IPS DF 4.7 (cell line): ENCODE results near the gene TRIO.
"Not testable (repeated sequence)": the region's sequence is repeated elsewhere in the genome, so short reads cannot be mapped to it uniquely, and the experiment has no call there.

Experiments used
- DNase-seq: peaks from one replicate; pipeline ENCODE4 v3.0.0-alpha.2; 2013; ENCODE audit warnings: low spot score; ENCODE audit errors: extremely low read depth

The TRIO gene

DNA sequence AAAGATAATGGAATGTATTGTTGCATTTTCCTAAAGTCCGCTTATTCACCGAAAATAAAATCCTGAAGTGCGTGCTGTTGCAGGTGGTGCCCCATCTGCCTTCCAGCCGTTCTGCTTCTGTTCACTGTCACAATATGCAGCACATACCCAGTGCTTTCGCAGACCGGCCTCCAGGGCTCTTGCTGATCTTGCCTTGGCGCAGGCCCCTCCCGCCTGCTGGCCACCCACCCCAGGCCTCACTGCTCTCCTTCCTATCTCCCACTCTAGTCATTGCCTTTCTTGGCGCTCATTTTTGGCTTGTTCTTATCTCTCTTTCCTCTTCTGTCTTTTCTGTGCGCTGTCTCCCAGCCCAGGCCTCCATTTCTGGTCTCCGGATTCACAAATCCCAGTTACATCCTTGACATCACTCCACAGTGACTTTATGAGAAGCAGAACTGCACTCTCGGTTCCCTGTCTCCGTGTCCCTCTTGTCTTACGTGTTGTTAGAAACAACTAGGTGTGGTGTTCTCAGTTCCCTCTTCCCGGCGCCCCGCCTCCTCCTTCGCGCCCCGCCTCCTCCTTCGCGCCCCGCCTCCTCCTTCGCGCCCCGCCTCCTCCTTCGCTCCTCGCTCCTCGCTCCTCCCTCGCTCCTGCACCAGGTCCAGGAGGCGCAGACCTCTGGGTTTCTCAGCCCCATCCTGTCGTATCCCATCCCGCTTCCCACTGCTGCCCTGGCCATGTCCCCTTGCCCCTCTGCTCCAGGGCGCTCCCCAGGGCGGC is 236.8 kb downstream of the TRIO start:
- DNase-seq: no peak

DNA sequence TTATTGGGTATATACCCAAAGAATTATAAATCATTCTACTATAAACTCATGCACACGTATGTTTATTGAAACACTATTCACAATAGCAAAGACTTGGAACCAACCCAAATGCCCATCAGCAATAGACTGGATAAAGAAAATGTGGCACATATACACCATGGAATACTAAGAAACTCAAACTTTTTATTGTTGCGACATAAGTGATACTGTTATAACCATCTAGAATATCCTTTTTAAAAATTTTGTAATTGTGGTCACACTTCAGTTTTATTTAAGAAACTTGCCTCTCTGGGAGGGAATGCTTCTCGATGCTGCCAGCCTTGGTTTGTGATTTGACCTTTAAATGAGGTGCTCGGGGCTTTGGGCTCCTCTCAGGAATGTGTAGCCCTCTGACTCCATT is 237.6 kb downstream of the TRIO start:
- DNase-seq: no peak

DNA sequence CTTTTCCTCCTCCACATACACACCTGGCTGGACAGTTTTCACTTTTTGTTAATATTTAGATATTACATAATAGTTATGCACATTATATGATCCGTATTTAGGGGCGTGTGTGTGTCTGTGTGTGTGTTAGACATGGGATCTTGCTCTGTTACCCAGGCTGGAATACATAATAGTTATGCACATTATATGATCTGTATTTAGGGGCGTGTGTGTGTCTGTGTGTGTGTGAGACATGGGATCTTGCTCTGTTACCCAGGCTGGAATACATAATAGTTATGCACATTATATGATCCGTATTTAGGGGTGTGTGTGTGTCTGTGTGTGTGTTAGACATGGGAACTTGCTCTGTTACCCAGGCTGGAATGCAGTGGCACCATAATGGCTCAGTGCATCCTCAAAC is 239.5 kb downstream of the TRIO start:
- no peak for DNase-seq

DNA sequence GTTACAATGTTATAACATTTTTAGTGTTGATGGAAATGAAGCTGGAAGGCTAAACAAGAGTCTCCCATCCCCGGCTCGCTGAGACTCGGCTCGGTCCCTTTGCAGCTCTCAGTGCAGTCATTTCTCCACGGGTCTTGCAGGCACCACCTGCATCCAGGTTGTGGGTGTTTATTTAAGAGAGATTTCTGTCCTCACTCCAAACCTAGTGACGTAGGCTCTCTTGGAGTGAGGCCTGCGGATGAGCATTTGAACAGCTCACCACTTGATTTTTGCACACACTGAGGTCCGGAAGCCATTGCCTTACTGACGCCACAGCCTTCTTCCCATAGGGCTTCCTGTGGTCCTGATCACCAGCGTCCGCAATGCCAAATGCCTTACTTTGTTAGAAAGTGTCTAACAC is 240.8 kb downstream of the TRIO start:
- DNase-seq: no peak

DNA sequence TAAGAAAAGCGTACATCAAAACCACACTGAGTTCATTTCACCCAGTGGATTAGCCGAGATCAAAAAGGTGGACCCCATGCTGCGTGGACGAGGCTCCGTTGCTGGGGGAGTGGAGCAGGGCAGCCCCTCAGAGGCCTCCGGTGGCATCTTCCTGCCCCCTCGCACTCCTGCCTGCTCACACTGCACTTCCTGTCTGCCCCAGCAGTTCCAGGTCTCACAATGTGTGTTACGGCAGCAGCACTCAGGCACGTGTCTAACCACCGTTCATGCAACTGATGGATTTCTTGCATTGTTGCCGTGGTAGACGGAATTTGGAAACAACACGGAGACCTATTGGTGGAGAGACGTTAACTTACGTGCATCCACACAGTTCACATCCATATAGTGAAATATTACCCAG is 241.9 kb downstream of the TRIO start:
- no peak for DNase-seq

DNA sequence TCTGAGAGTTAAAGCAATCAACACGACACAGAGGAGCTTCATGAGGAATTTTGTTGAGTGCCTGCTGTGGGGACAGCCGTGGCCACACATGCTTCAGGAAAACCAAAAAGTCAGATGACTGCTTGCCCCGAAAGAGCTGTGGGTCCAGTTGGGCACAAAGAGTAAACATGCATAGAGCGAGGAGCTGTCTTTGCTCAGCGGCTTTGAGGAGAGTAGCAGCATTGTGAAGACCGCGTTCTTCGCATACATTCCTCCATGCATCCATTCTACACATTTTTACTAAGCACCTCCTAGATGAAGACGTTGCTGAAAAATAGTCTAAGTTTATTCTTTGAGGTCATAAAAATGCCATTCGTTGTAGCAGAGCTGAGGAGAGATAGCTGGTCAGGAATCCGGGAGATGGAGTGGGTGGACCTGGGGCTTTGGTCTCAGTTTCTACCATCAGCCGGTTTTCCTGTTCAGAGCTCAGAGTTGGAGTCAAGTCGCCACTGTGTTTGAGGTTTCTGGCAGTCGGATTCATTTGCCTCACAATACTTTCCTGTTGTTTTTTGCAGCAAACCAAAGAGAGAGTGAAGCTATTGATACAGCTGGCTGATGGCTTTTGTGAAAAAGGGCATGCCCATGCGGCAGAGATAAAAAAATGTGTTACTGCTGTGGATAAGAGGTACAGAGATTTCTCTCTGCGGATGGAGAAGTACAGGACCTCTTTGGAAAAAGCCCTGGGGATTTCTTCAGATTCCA is 243.9 kb downstream of the TRIO start:
- DNase-seq: no peak

DNA sequence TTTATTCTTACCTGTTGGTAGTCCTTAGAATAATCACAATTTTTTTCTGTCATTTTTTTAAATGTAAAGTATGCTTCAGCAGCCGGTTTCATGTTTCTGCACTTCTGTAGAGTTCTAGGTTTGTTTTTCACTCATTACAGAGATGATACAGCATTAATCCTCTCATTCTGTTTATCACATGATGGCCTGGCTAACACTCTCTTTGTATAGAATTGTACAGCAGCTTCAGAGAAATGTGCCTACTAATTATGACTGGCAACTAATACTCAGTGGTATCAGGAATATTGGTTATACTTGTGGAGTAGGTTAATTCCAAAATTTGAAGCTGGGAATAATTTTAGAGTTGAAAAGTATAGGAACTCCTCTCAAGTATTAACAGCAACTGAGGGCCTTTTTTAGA is 245.6 kb downstream of the TRIO start:
- no peak for DNase-seq

DNA sequence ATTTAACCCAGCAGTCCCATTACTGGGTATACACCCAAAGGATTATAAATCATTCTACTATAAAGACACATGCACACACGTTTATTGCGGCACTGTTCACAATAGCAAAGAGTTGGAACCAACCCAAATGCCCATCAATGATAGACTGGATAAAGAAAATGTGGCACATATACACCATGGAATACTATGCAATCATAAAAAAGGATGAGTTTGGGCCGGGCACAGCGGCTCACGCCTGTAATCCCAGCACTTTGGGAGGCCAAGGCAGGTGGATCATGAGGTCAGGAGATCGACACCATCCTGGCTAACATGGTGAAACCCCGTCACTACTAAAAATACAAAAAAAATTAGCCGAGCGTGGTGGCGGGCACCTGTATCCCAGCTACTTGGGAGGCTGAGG is 249.4 kb downstream of the TRIO start:
- not testable (repeated sequence) for DNase-seq

DNA sequence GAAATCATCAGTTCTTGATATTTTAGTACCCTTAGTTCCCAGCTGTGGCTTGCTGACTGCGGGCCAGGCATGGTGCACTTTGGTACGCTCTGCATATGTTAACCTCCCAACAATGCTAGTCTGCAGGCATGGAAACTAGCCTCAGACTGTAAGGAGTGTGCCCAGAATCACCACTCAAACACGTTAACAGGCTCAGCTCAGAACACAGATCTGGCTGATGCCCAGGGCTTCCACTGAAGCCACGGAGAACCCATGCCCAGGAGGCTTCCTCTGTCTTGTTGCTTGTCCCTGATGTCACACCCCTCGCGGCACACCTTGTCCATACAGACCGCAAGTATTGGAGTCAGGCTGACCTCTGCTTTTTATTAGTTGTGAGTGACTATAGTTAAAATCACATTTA is 251.2 kb downstream of the TRIO start:
- no peak for DNase-seq

DNA sequence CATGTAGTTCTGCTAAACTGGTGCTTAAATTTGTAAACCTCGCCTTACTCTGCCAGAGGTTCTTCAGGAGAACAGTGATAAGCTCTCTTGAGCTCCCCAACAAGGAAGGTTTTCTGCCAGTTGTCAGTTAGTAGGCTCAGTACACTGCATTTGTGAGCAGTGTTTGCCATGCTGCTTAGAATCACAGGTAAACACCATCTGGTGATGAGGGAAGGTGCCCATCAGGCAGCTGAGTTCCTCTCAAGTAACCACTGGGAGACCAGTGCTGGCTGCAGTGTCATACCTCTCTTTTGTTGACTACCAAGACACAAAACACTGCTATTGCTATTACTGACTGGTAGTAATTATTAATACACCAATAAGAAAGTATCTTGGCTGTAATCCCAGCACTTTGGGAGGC is 252.3 kb downstream of the TRIO start:
- DNase-seq: no peak

DNA sequence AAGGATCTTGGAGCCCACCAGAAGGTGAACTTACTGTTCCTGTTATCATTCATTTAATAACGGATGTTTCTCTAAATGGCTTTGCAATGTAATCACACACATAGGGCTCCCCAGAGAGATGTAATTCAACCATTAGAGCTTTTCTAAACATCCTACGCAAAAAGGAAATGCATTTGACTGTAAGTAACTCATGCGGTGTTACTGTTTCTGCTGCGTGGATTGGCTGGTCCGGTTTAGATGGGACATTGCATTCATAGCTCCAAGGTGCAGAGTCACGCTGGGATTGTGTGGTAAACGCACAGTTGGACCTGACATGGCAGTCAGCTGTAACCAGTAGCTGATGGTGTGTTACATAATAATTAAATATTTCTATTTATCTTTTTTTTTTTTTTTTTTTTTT is 252.9 kb downstream of the TRIO start:
- DNase-seq: no peak

DNA sequence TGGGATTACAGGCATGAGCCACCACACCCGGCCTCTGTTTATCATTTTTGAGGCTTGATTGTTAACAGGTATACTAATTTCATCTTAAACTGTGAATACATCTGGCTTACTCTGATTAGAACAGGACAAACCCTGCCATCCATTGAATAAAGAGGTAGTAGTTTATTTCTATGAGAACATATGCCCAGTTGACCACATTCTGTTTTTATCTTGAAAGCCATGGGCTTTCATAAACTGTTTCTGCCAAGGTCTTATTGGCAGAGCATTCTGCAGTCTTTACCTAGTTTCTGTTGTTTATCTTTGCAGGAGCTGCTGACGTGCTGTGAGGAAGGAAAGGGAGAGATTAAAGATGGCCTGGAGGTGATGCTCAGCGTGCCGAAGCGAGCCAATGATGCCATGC is 253.6 kb downstream of the TRIO start:
- DNase-seq: no peak

DNA sequence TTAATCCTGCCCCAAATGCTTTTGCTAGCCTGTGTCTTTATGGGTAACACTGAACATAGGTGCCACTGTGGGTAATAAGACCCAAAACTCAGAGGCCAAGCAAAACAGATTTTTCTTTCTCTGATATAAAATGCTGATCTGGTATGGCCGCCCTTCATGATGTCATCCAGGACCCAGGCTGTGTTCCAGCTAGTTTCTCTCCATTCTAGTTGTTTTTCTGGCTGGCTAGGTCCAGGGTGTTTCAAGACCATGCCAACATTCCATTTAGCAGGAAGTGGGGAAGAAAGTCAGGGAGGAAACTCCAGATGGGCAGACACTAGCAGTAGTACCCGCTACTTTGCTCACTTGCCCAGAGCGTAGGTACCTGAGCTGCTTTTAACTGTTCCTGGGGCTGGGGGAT is 254.6 kb downstream of the TRIO start:
- no peak for DNase-seq

DNA sequence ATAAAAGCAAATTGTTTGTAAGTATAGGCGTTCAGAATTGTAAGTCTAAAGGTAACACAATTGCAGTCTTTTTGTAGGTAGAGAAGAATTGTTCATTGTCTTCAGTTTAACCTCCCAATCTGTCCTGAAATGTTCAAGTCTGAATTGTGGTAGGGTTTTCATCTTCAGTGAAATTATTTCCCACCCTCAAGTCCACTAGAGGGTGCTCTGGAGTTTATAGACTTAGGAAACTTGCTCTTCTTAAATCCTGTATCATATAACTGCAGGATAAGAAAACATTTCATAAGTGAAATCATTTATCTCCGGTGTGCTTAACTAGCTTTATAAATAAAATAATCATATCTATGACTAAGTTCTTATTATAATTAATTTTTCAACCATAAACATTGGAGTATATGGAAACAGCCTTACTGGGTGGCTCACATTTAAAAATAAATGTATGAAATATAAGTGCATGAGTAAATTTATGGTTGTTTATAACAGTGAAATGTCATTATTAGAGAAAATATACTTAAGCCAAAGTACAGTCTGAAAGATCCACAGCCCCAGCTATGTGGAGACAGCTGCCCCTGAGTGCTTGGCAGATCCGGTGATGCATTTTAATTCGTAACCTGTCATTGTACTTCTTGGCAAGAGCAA is 256.0 kb downstream of the TRIO start:
- no peak for DNase-seq

DNA sequence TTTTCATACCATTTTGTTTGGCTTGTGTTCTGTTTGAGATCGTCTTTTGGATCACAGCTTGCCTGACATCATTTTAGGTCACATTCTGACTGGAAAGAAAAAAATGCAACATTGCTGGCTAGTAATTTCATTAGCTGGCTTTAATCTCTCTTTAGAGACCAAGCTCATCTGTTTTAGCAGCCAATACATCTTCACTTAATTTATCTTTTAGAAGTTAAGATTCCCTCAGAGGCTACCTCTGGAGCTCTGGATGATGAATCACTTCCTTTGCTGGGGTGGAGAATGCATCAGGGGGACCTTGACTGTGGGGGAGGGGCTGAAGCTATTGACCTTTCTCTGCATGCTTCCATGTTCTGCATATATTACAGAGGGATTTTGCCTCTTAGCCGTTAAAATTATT is 256.9 kb downstream of the TRIO start:
- no peak for DNase-seq

DNA sequence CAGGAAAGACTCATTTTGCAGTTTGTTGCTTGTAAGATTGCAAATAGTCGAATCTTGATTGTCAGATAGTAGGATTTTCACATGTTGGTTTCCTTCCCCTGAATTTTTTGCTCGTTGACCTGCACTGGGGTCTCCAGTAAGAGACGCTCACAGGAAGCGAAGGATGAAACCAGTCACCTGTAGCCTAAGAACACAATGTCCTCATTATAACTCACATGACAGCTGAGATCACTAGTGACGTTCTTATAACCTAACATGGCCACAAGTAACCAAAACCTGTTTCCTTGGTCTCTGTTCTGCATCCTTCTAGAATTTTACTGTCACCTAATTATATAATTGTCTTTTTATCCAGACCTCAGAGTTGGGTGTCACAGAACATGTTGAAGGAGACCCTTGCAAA is 257.5 kb downstream of the TRIO start:
- DNase-seq: no peak

DNA sequence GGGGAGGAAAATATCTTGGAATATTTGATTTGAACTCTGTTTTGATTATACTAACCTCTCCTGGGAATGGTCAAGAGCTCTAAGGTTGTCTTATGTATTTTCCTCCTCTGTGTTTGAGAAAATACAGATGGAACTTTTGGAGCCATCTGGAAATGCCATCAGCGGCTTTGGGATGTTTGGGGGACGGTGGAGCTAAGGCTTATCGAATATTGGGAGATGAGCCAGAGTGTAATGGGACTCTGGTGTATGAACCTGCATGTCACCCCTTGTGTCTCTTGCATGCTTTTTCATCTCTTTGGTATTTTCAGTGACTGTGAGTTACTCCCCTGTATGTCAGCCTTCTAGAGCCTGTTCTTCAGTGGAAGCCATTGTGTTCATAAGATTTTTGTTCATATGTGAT is 258.5 kb downstream of the TRIO start:
- no peak for DNase-seq

DNA sequence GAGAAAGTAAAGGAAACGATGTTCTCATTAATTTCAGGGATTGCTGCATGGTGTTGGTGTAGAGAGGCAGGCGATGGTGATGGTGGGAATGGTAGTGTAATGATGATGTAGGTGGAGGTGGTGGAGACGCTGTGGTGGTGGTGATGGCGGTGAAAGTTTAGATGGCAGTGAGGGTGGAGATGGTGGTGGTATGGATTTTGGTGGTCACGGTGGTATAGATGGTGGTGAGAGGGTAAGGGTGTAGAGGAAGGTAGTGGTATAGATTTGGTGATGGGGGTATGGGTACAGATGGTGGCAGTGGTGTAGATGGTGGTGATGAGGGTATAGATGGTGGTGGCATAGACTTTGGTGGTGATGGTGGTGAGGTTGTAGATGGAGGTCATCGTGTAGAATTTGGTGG is 259.3 kb downstream of the TRIO start:
- no peak for DNase-seq

DNA sequence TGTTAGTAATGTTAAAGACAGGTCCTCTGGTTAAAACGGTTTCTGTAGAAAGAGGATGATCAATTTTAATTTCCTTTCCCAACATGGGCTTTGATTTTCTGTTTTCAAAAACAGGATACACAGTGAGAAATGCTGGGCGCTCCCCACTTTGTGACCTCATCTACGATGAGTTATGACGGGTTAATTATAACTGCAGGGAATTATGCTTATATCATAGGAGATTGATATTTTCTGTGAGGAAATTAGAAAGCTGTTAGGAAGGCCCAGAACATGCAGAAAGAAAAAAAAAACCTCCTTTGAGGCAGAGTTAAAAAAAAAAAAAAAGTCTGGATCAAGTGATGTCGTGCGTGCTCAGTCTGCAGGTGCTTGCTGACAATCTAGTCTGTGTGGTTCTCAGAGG is 261.6 kb downstream of the TRIO start:
- no peak for DNase-seq

DNA sequence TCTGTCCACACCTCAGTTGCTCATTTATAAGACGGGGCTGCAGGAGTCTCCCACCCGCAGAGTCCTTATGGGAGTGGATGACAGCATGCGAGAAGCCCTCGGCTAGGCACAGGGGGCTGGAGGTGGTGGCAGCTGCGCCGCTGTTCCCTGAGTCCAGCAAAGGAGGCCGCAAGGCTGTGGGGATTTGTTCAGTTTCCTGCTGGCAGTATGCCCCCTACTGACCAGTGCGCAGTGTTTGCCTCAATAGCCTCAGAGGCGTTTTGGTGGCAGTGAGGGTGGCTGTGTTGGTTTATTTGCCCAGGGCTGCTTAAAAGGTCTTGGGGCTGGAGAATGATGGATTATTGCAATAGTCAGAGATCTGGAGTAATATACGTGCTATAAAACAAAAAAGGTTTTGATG is 262.1 kb downstream of the TRIO start:
- no peak for DNase-seq

DNA sequence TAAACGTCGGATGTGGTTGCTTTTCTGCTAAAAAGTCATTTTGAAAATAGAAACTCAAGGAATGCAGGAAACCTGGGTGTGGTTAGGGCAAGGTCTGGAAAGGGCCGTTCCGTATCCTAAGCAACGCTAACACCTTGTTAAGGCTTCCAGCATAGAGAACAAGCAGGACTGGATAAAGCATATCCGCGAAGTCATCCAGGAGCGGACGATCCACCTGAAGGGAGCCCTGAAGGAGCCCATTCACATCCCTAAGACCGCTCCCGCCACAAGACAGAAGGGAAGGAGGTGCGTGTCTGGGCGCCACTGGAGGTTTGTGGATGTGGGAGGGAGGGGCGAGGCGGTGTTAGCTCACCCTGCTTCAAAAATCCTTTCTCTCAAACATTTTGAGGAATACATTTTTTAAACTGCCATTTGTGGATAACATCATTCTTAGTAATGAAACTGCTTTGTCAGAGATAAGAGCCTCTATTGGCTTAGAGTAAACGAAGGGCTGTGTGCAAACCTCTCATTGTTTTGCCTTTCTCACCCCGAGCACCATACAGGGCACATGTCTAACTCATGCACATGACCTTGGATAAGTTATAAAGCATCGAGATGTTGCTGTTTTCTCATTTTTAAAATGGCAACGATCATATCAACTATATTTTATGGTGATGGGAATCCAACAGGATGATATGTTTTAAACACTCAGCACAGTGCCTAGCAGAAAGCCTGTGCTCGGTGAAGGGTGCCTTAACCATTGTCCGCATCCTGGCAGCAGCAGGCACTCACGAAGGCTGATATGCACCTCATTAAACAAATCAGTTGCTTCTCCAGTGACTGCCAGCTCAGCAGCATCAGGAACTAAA is 262.8 kb downstream of the TRIO start:
- DNase-seq: no peak

DNA sequence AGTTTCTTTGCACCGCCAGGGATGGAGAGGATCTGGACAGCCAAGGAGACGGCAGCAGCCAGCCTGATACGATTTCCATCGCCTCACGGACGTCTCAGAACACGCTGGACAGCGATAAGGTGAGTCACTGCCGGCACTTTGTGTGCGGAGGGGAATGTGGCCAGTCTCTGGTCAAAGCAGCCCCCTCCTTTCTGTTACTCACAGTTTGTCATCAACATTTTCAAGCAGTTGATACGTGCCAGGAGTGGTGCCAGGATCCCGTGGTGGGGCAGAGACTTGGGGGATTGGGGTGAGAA is 263.4 kb downstream of the TRIO start:
- DNase-seq: no peak
